RWPE1 (cell line): Measurements from ENCODE around the gene CNTNAP1.
"Not testable (repeated sequence)": the region's sequence is repeated elsewhere in the genome, so short reads cannot be mapped to it uniquely, and the experiment has no call there.

Experiments
- CTCF ChIA-PET: fragments of 350-600 bp; sonication (Branson Sonifier 250); formaldehyde crosslinking; extraction: SDS; loops from one replicate; lab custom pipeline; 2021; lab: Yijun Ruan, JAX
- POLR2A ChIA-PET: fragments of 400-600 bp; formaldehyde crosslinking; extraction: SDS; loops from one replicate; lab custom pipeline; 2020; ENCODE audit warnings: antibody characterized with exemption; ENCODE audit not compliant: low non-redundant PET; lab: Yijun Ruan, JAX
- DNase-seq: peaks from one replicate; pipeline ENCODE4 v3.0.0; 2012; ENCODE audit warnings: low spot score
- H3K27ac ChIP-seq: fragments of 450-650 bp; 2 replicates; pipeline ENCODE4 v1.5.1; 2017
- TF ChIP-seq, protein P1 (sequence below): fragments of 450-650 bp; conservative IDR thresholded peaks from 2 replicates; pipeline ENCODE4 v1.5.1; 2017; ENCODE audit warnings: low read depth, mild to moderate bottlenecking

Gene CNTNAP1

GRCh38 chr17:42660692-42661345 is 21.5 kb upstream of the CNTNAP1 start:
- peak; percentile 83 for DNase-seq
- peak overlapping the region; percentile 91 for H3K27ac ChIP-seq
- ChIA-PET CTCF (interaction anchor here (1.2 to 1.6 kb wide), 2 partner anchors 12 to 42 kb away, joined by 3 to 13 read pairs; no protein-coding TSS in a partner anchor), POLR2A (no interaction called here)
- TF ChIP-seq, protein P1, sequence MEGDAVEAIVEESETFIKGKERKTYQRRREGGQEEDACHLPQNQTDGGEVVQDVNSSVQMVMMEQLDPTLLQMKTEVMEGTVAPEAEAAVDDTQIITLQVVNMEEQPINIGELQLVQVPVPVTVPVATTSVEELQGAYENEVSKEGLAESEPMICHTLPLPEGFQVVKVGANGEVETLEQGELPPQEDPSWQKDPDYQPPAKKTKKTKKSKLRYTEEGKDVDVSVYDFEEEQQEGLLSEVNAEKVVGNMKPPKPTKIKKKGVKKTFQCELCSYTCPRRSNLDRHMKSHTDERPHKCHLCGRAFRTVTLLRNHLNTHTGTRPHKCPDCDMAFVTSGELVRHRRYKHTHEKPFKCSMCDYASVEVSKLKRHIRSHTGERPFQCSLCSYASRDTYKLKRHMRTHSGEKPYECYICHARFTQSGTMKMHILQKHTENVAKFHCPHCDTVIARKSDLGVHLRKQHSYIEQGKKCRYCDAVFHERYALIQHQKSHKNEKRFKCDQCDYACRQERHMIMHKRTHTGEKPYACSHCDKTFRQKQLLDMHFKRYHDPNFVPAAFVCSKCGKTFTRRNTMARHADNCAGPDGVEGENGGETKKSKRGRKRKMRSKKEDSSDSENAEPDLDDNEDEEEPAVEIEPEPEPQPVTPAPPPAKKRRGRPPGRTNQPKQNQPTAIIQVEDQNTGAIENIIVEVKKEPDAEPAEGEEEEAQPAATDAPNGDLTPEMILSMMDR, result no peak

GRCh38 chr17:42665581-42666001 is 16.7 kb upstream of the CNTNAP1 start:
- TF ChIP-seq, protein P1, result no peak
- ChIA-PET CTCF (no interaction called here), POLR2A (no interaction called here)
- DNase-seq, result no peak
- peak overlapping the region; percentile 99 for H3K27ac ChIP-seq

- peak overlapping the region; percentile 99 for H3K27ac ChIP-seq
- POLR2A ChIA-PET, DNase-seq: not testable (repeated sequence)
- CTCF ChIA-PET, result interaction anchor here (1.3 kb wide), 1 partner anchor 88 kb away, joined by 5 read pairs; no protein-coding TSS in a partner anchor
Measured at GRCh38 chr17:42666126-42666525, 16.2 kb upstream of the CNTNAP1 start.

- ChIA-PET POLR2A (interaction anchor here (0.6 to 0.9 kb wide), 4 partner anchors 10 to 515 kb away, joined by 3 to 5 read pairs (median 3); partner anchors contain the start of genes PLEKHH3, RETREG3 and TUBG1), CTCF (interaction anchor here (0.6 to 1.3 kb wide), 2 partner anchors 12 to 89 kb away, joined by 5 read pairs; no protein-coding TSS in a partner anchor)
- peak; percentile 94 for DNase-seq
- TF ChIP-seq, protein P1, result no peak
- H3K27ac ChIP-seq, result peak overlapping the region; percentile 99
Measured at GRCh38 chr17:42667088-42667951, 15.0 kb upstream of the CNTNAP1 start.

DNA sequence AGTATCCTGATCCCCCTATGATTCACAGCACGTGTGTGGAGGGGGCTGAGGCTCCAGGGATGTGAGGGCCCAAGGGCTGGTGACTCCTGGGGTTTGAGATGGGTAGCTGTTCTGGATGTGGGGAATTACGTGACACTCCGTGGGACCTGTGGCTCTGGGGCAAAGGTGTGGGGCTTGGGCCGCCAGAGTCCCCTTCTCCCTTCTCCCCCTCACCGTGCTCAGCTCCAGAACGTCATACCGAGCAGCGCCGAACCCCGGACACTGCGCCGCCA is 12.7 kb upstream of the CNTNAP1 start:
- peak overlapping the region; percentile 99 for H3K27ac ChIP-seq
- TF ChIP-seq, protein P1, result no peak
- ChIA-PET CTCF (no interaction called here), POLR2A (no interaction called here)
- no peak for DNase-seq

DNA sequence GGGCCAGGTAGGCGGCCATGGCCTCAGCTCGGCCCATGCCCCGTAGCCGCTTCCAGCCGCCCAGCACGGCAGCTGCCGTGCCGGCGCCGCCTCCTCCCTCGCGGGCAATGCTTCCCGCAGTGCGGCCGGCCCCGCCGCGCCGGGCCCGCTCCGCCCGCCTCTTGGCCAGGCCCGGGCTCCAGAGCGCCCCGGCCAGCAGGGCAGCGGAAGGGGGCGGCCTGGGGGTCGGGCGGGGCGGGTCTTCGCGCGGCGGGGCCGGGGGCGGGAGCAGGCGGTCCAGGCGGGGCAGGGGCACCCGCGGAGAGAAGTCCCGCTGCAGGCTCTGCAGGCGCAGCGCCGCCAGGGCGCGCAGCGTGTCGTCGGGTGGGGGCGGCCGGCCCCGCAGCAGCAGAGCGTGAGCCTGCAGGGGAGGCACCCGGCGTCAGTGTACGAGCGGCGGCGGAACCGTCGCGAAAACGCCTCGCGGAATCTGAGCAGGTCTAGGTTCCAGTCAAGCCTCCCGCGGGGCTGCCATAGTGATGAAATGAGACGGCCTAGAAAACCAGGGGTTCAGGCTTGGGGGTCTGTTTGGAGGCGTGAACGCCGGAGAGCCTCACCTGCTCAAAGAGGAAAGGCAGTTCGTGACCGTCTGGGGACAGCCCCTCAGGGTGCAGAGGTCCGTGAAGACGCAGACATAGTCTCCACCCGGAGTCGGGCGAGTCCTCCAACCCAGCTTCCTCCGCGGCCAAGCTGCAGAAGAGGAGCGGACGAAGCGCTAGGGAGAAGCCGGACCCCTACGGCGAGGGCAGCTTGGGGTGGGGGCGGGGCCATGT is 12.1 kb upstream of the CNTNAP1 start:
- TF ChIP-seq, protein P1, result no peak
- ChIA-PET POLR2A (interaction anchor here (0.6 kb wide), 1 partner anchor 624 kb away, joined by 3 read pairs; no protein-coding TSS in a partner anchor), CTCF (no interaction called here)
- no peak for DNase-seq
- peak overlapping the region; percentile 99 for H3K27ac ChIP-seq
